Measurements from ENCODE around the gene KCNMB1.

GRCh38 chr5:170355601-170356098, 33.5 kb downstream of the KCNMB1 start:
- TF ChIP-seq CTCF (conservative IDR thresholded peaks at IDR 0.05; ENCODE audit: low read depth, low read length): no peak
- TF ChIP-seq EZH2 (IDR thresholded peaks at IDR 0.05; ENCODE audit: low read length, unreplicated experiment): no peak
- TF ChIP-seq EZH2phosphoT487 (IDR thresholded peaks at IDR 0.05; ENCODE audit: borderline replicate concordance, low read length): no peak

Measured in PC-3 (cell line).